HepG2 (cell line): ENCODE measurements around the gene ENSA. TPM values are rescaled to one million over a fixed set of nuclear protein-coding genes. Genes with fewer than 3 reads are reported as not detected.
A peak's percentile ranks its signal among the peaks of the same experiment; 100 is the strongest.

Experiments used
- ADNP ChIP-seq: sonication (generic); formaldehyde crosslinking; IDR thresholded peaks from 2 replicates; pipeline ENCODE4 v1.4.0; 2020; ENCODE audit warnings: missing genetic modification reagents
- ERF ChIP-seq: IDR thresholded peaks from 2 replicates; pipeline ENCODE4 v1.6.1; 2018; ENCODE audit warnings: missing biosample characterization, missing genetic modification reagents
- FLYWCH1 ChIP-seq: sonication (generic); formaldehyde crosslinking; IDR thresholded peaks from 2 replicates; pipeline ENCODE4 v1.8.1; 2023; ENCODE audit warnings: mild to moderate bottlenecking, missing genetic modification reagents
- HMGXB4 ChIP-seq, 2 experiments: sonication (generic) in 1 of 2; formaldehyde crosslinking in 1 of 2; IDR thresholded peaks; 2 replicates each; pipeline versions ENCODE4 v1.4.0 to v1.6.1; 2018 to 2020; ENCODE audit warnings: missing genetic modification reagents in 2 of 2, borderline replicate concordance in 1 of 2, low read depth in 1 of 2, mild to moderate bottlenecking in 1 of 2, missing biosample characterization in 1 of 2
- HNF4G ChIP-seq, 2 experiments: sonication (generic) in 1 of 2; formaldehyde crosslinking in 1 of 2; IDR thresholded peaks; 2 replicates each; pipeline versions ENCODE4 v1.4.0 to v1.6.1; 2011 to 2020; ENCODE audit warnings: borderline replicate concordance in 2 of 2, low read depth in 2 of 2, mild to moderate bottlenecking in 2 of 2, low read length in 1 of 2, missing genetic modification reagents in 1 of 2, moderate library complexity in 1 of 2
- JUNB ChIP-seq: sonication (generic); formaldehyde crosslinking; IDR thresholded peaks from 2 replicates; pipeline ENCODE4 v1.8.0; 2022; ENCODE audit warnings: missing genetic modification reagents, mild to moderate bottlenecking, borderline replicate concordance
- NFKB2 ChIP-seq: sonication (generic); formaldehyde crosslinking; IDR thresholded peaks from 2 replicates; pipeline ENCODE4 v1.4.0; 2020; ENCODE audit warnings: missing genetic modification reagents, borderline replicate concordance
- NFYB ChIP-seq: sonication (generic); formaldehyde crosslinking; IDR thresholded peaks from 2 replicates; pipeline ENCODE4 v1.4.0; 2020; ENCODE audit warnings: missing genetic modification reagents
- PRDM4 ChIP-seq: sonication (generic); formaldehyde crosslinking; IDR thresholded peaks from 2 replicates; pipeline ENCODE4 v1.9.0; 2021; ENCODE audit warnings: missing genetic modification reagents, borderline replicate concordance
- RBFOX2 ChIP-seq: fragments of 200-400 bp; formaldehyde crosslinking; IDR thresholded peaks from 2 replicates; pipeline ENCODE4 v1.6.1; 2017; ENCODE audit warnings: low read depth, mild to moderate bottlenecking, low read length
- RFX5 ChIP-seq: IDR thresholded peaks from 2 replicates; pipeline ENCODE4 v1.6.1; 2011; ENCODE audit warnings: low read depth, low read length, improper control_type of control experiment
- SAP130 ChIP-seq: IDR thresholded peaks from 2 replicates; pipeline ENCODE4 v1.6.1; 2016; ENCODE audit warnings: low read depth
- SIX1 ChIP-seq: sonication (generic); formaldehyde crosslinking; IDR thresholded peaks from 2 replicates; pipeline ENCODE4 v1.4.0; 2020; ENCODE audit warnings: missing genetic modification reagents, borderline replicate concordance
- SKI ChIP-seq: fragments of 450-650 bp; IDR thresholded peaks from one replicate; pipeline ENCODE4 v1.6.1; 2018; ENCODE audit warnings: mild to moderate bottlenecking; ENCODE audit not compliant: partially characterized antibody
- SMAD3 ChIP-seq: sonication (generic); formaldehyde crosslinking; IDR thresholded peaks from 2 replicates; pipeline ENCODE4 v1.4.0; 2020; ENCODE audit warnings: missing genetic modification reagents
- SNAI1 ChIP-seq: sonication (generic); formaldehyde crosslinking; IDR thresholded peaks from 2 replicates; pipeline ENCODE4 v1.5.0; 2020; ENCODE audit warnings: mild to moderate bottlenecking, missing genetic modification reagents, borderline replicate concordance
- SPEN ChIP-seq: sonication (generic); formaldehyde crosslinking; IDR thresholded peaks from 2 replicates; pipeline ENCODE4 v1.5.1; 2020; ENCODE audit warnings: low read depth, mild to moderate bottlenecking, missing genetic modification reagents
- TMF1 ChIP-seq: sonication (generic); formaldehyde crosslinking; IDR thresholded peaks from 2 replicates; pipeline ENCODE4 v1.8.1; 2022; ENCODE audit warnings: low read depth, missing genetic modification reagents
- ZBTB25 ChIP-seq: IDR thresholded peaks from 2 replicates; pipeline ENCODE4 v1.6.1; 2018; ENCODE audit warnings: missing genetic modification reagents
- ZNF207 ChIP-seq: fragments of 450-650 bp; IDR thresholded peaks from 2 replicates; pipeline ENCODE4 v1.6.1; 2016; ENCODE audit warnings: antibody characterized with exemption, borderline replicate concordance
- ZNF251 ChIP-seq: sonication (generic); formaldehyde crosslinking; IDR thresholded peaks from 2 replicates; pipeline ENCODE4 v1.9.0; 2021; ENCODE audit warnings: mild to moderate bottlenecking, missing genetic modification reagents
- ZNF256 ChIP-seq: sonication (generic); formaldehyde crosslinking; conservative IDR thresholded peaks from 2 replicates; pipeline ENCODE4 v1.4.0; 2020; ENCODE audit warnings: missing genetic modification reagents
- ZNF484 ChIP-seq: sonication (generic); formaldehyde crosslinking; IDR thresholded peaks from 2 replicates; pipeline ENCODE4 v1.5.1; 2020; ENCODE audit warnings: mild to moderate bottlenecking, low read depth, missing genetic modification reagents, borderline replicate concordance
- ZNF703 ChIP-seq: sonication (generic); formaldehyde crosslinking; IDR thresholded peaks from 2 replicates; pipeline ENCODE4 v1.5.1; 2020; ENCODE audit warnings: missing genetic modification reagents, mild to moderate bottlenecking, moderate library complexity, borderline replicate concordance
- ZSCAN9 ChIP-seq: IDR thresholded peaks from 2 replicates; pipeline ENCODE4 v1.6.1; 2016; ENCODE audit warnings: borderline replicate concordance
- polyA plus RNA-seq, 8 experiments: library from polyadenylated mRNA; depleted of rRNA in 3 of 8; stranded (reverse) in 7 of 8; unstranded in 1 of 8; fragments of >200 nt; fragmentation: Illumina TruSeq in 4 of 8; extraction: Trizol in 4 of 8; gene quantifications; 2 replicates each; pipeline versions ENCODE4 v1.2.1 to v1.2.3, GENCODE V29; 2011 to 2016; ENCODE audit warnings: low read depth in 4 of 8, missing spikeins in 1 of 8, mixed read lengths in 1 of 8; ENCODE audit not compliant: insufficient read depth in 1 of 8
- total RNA-seq, 5 experiments: library from RNA; depleted of rRNA; stranded (reverse); fragments of >200 nt; fragmentation: Illumina TruSeq; extraction: Trizol; gene quantifications; 2 replicates each; pipeline ENCODE4 v1.2.3, GENCODE V29; 2016; ENCODE audit warnings: low read depth in 1 of 5

Gene ENSA
- total and polyA plus RNA-seq, 2 of the 13 experiments (the other 11 are each of a cell fraction or from before 2014, with no cell fraction given) = 54.5 to 111 TPM

GRCh38 chr1:150578272-150579109, 50.9 kb downstream of the ENSA start (continued):
- TF ChIP-seq SKI (no peak), SMAD3 (CRISPR knock-in tag) (no peak), FLYWCH1 (no peak), SIX1 (CRISPR knock-in tag) (no peak), TMF1 (CRISPR knock-in tag) (0 out of 2 replicates have a peak, but pooled peaks have one; percentile 2), RFX5 (no peak), SPEN (CRISPR knock-in tag) (no peak), ZNF256 (CRISPR knock-in tag) (no peak), ADNP (CRISPR knock-in tag) (no peak), RBFOX2 (no peak), ZNF703 (CRISPR knock-in tag) (no peak), ZNF484 (CRISPR knock-in tag) (no peak), ERF (CRISPR knock-in tag) (0 out of 2 replicates have a peak, but pooled peaks have one; percentile 7), NFYB (CRISPR knock-in tag) (no peak; the same call in 1 of the 2 replicates), ZSCAN9 (CRISPR knock-in tag) (no peak), SAP130 (peak; percentile 33; the same call in 1 of the 2 replicates), HMGXB4 (CRISPR knock-in tag; IDR thresholded peaks at IDR 0.05; ENCODE audit: borderline replicate concordance in 1 of 2, low read depth in 1 of 2) (peak in 1 of 2 experiments; percentile 52; a peak in 1 of 4 replicates), SNAI1 (CRISPR knock-in tag) (no peak), NFKB2 (CRISPR knock-in tag) (peak; percentile 13; the same call in 1 of the 2 replicates), ZNF207 (no peak), ZNF251 (CRISPR knock-in tag) (no peak), ZBTB25 (CRISPR knock-in tag) (no peak), JUNB (CRISPR knock-in tag) (no peak), PRDM4 (CRISPR knock-in tag) (no peak), HNF4G (IDR thresholded peaks at IDR 0.05; ENCODE audit: borderline replicate concordance, low read depth, low read length) (no peak), HNF4G (CRISPR knock-in tag; IDR thresholded peaks at IDR 0.05; ENCODE audit: borderline replicate concordance, low read depth) (no peak)
